HG03571 (cell line): ENCODE measurements around the gene HOATZ.

Source experiments
- ATAC-seq: cut with Tn5 transposase; IDR thresholded peaks from one replicate; pipeline ENCODE4 v1.9.1; 2021; ENCODE audit not compliant: unreplicated experiment

The HOATZ gene

GRCh38 chr11:111514216-111515031 is at the start of gene HOATZ:
TSS of gene HOATZ (plus strand) at chr11:111514778. CDS start at chr11:111514785, 7 bp downstream.
- no peak for ATAC-seq

GRCh38 chr11:111465400-111465799 is 49.2 kb upstream of the HOATZ start:
- no peak for ATAC-seq

- ATAC-seq, result no peak
Measured at GRCh38 chr11:111466615-111467014, 48.0 kb upstream of the HOATZ start.

- ATAC-seq, result no peak
Measured at GRCh38 chr11:111469200-111469599, 45.4 kb upstream of the HOATZ start.

GRCh38 chr11:111472228-111472627 is 42.4 kb upstream of the HOATZ start:
- ATAC-seq, result no peak

- ATAC-seq, result no peak
Measured at GRCh38 chr11:111474432-111474831, 40.1 kb upstream of the HOATZ start.

- no peak for ATAC-seq
Measured at GRCh38 chr11:111476366-111476765, 38.2 kb upstream of the HOATZ start.

- no peak for ATAC-seq
Measured at GRCh38 chr11:111476956-111477355, 37.6 kb upstream of the HOATZ start.

GRCh38 chr11:111477898-111478297 is 36.7 kb upstream of the HOATZ start:
- no peak for ATAC-seq

GRCh38 chr11:111479666-111480065 is 34.9 kb upstream of the HOATZ start:
- ATAC-seq, result no peak

GRCh38 chr11:111483431-111483830 is 31.1 kb upstream of the HOATZ start:
- ATAC-seq, result no peak

GRCh38 chr11:111490496-111490895 is 24.1 kb upstream of the HOATZ start:
- ATAC-seq, result no peak

- ATAC-seq, result no peak
Measured at GRCh38 chr11:111494040-111494439, 20.5 kb upstream of the HOATZ start.

- ATAC-seq, result no peak
Measured at GRCh38 chr11:111499483-111499882, 15.1 kb upstream of the HOATZ start.

GRCh38 chr11:111500481-111500880 is 14.1 kb upstream of the HOATZ start:
- ATAC-seq, result no peak

GRCh38 chr11:111502611-111503010 is 12.0 kb upstream of the HOATZ start:
- no peak for ATAC-seq

- no peak for ATAC-seq
Measured at GRCh38 chr11:111510311-111510710, 4.3 kb upstream of the HOATZ start.

GRCh38 chr11:111512296-111513239 is 2.0 kb upstream of the HOATZ start, which contains the start of gene BTG4:
TSS of gene BTG4 (minus strand) at chr11:111512386. CDS start at chr11:111498776, 13,610 bp downstream.
- ATAC-seq, result no peak

- ATAC-seq, result no peak
Measured at GRCh38 chr11:111513240-111513605, 1.4 kb upstream of the HOATZ start.

GRCh38 chr11:111515591-111515990 is 1.0 kb downstream of the HOATZ start:
- no peak for ATAC-seq

GRCh38 chr11:111518668-111519067 is 4.1 kb downstream of the HOATZ start:
- ATAC-seq, result no peak

- no peak for ATAC-seq
Measured at GRCh38 chr11:111520560-111520959, 6.0 kb downstream of the HOATZ start.
